ENCODE results near the gene CISD1.
A peak's percentile ranks its signal among the peaks of the same experiment; 100 is the strongest.

The CISD1 gene

DNA sequence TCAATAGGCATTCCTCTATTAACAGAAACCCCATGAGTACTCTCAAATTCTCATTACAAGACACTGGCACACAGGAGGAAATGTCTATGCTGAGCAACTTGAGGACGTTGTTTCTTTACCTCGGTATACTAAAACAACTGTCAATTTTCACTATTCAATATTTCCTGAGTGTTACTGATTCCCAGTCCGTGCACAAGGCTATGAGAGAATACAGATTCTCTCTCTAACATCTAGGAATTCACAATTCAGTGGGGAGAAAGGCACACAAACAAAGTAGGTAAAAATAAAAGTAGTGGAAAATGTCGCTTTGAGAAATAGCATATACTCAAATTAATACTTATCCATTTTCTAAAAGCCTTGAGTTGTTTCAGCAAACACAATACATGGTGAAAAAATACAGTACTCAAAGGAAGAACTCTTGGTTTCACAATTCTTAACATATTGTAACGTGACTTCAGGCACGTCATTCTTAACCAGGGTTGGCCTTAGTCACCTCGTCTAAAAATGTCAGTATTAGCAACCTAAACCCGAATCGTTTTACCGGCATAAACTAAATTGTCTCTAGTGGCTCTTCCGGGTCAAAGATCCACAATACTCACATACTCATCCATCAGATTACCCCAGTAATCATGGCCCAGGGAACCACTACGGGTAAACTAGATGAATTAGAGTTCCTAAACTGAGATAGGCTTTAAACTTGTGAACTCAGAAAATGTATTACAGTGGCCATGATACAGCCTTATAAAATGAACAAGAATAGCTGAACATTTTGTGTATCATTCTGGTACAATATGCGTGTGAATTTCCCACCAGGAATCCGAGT, 2.7 kb upstream of the CISD1 start:
- no peak for DNase-seq (ENCODE audit: low spot score)

DNA sequence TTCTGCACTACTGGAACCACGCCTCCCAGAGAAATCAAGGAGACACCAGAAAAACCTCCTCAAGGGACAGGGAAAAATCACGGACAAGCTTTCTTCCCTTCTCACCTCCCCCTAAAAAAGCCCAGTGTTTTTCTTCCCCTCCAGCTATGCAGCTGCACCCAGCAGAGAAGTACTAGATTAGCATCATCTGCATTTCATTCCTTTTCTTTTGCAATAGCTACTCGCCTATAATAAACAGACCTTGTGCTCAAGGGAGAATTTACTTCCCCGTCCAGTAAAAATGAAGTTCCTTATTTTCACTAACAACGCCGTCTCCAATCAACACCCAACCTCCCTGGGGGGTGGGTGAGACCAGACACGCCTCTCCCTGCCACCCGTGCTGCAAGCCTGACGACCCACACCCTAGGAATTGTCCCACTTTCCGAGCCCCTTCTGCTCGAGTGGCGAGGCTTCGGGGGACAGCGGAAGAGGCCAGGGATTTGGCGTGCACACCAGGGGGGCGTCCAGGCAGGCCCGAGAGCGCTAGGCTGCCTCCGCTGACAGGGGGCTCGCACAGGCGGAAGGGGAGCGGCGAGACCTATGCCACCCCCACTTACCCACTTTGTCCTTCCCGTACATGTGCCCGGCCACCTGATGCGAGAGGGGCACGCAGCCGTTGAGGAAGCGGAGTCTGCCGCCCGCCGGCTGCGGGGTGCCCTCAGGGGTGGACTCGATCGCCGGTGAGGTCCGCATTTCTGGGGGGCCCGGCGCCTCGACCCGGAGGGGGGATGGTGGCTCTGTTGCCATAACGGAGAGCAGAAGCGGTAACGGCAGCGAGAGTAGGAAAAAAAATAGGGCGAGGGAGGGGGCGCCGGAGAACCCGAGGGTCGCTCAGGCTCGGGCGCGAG, 1.9 kb upstream of the CISD1 start:
- peak; percentile 76 for DNase-seq (ENCODE audit: low spot score)

DNA sequence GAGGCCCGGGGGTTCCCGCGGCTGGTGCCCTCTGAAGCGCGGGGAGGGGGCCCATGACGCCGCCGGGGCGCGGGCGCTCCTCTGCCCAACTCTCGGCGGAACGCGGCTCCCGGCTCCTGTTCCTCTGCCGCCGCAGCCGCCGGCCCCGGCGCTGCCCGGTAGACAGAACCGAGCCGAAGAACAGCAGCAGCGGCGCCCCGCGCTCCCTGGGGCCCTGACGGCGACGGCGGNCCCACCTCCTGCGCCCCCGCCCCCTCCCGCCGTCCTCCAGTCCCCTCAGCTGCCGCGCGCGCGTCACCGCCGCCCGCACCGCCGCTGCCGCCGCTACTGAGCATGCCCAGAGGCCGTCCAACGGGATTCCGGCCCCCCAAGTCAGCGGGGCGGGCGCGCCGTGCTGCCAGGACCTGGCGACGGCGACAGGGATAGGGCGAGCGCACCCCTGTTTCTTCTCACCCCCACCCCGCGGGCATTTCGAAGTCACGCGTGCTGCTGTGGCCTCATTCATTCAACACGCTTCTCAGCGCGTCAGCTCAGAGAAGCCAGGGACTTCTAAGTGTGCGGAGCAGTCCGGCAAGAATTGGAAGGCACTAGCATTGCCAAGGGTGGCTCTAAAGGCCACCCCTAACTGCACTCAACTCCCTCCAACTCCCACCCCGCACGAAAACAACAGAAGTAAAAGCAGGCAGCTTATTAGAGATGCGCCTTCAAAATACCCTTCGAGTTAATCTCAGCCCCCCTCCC, 1.1 kb upstream of the CISD1 start, which contains the start of gene IPMK:
IPMK (minus strand) TSS at position 182 of the 741 bp plus-strand sequence. CDS start 283 bp downstream, outside the sequence.
- DNase-seq (ENCODE audit: low spot score), result peak; percentile 94

DNA sequence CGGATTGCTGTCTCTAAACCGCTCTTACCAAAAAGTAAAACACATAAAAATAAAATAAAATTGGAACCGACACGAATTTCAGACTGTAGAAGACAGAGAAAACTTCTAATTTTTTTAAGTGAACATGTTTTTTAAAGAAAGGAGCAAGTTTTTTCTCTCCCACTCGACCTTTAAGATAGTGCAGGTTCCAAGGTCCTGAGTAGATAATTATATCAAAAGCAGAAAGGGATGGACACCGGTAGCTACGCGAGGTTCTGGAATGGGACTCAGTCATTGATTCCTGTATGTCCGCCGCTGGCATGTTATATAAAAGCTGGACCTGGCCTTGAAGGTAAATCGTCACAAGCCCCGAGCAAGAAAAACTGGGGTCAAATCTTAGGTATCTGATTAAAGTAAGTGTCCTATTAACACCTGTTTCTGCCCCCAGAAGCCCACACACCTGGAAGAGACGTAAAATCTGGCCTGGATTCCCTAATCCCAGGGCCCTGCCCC, 462 bp upstream of the CISD1 start:
- DNase-seq (ENCODE audit: low spot score), result no peak

DNA sequence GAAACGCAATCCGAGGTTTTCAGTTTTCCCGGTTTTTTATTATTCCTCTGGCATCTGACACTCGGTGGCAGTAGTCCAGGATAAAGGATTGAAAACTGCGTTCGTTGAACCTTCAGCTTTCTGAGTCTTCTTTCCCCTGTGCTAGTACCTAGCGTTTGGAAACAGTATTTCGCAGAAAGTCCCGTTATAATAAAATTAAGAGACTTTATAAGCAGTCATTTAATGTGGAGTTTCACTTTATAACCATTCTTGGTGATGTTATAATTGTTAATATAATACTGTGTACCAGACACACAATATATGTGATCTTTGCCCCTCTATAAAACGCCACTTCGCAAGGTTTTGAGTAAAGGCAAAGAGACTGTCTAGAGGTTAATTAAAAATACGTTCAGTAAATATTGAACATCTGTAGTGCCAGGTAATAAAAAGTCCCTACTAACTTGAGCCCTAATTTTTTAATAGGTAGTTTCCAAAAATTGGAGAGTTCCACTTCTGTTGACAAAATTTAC, 874 bp downstream of the CISD1 start:
- no peak for DNase-seq (ENCODE audit: low spot score)

DNA sequence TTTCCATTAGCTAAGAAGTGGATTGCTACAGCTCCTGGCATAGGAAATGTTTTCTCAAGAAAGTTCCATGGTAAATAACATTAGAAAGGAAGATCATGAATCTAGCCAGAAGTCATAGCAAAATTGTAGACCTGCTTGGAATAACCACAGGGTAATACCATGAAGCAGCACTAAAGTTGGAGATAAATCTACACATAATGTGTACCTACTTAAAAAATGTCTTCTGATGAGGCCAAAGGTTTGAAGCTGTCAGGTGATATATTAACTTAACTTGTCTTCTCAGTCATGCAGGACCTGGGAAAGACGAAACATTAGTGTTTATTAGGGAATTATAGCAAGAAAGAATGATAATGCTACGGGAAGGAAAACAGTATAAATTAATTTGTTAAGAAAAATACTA, 6.3 kb downstream of the CISD1 start:
- DNase-seq (ENCODE audit: low spot score), result no peak

DNA sequence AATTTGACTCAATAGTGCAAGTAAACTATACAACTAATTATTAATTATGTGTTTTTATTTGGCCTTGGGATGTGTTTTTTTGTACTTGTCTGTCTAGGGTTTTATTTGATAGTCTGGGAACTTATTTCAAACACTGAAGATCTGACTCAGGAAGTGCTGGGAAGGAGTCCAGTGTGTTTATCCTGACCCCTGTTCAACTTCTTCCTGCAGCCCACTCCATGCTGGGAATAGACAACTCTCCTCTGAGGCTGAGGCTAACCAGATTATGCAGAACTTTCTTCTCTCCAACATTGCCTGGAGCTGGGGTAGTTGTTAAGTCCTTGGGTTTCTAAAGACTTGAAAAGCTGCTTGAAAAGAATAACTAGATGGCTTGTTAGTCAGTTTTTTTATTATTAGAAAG, 6.9 kb downstream of the CISD1 start:
- no peak for DNase-seq (ENCODE audit: low spot score)

DNA sequence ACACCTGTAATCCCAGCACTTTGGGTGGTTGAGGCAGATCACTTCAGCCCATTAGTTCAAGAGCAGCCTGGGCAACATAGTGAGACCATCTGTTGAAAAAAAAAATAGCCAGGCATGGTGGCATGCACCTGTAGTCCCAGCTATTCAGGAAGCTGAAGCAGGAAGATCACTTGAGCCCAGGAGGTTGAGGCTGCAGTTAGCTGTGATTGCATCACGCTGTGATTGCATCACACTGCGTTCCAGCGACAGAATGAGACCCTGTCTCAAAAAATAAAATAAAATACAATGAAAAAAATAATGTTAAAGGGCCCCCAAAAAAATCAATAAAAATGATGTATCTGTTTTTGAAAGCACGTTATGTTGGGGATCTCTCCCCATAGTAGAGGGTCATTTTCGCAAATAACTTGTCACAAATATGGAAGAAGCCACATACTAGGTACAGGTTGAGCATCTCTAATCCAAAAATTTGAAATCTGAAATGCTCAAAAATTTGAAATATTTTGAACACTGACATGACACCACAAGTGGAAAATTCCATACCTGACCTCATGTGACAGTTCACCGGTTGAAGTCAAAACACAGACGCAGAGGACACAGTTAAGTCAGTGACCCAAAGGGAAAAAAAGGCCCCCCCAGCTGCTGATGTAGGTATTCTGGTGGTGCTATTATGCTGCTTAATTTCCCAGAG, 9.5 kb downstream of the CISD1 start:
- no peak for DNase-seq (ENCODE audit: low spot score)

DNA sequence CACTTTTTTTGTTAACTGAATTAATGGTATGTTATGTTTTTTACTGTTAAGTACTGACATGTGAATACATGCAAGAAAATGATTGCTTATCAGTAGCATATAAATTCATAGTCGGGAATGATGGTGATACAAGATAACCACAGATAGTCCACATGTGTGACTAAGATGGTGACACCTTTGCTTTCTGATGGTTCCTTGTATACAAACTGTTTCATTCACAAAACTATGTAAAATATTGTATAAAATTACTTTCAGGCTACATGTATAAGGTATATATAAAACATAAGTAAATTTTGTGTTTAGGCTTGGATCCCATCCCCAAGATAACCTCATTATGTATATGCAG, 10.0 kb downstream of the CISD1 start:
- DNase-seq (ENCODE audit: low spot score), result no peak

DNA sequence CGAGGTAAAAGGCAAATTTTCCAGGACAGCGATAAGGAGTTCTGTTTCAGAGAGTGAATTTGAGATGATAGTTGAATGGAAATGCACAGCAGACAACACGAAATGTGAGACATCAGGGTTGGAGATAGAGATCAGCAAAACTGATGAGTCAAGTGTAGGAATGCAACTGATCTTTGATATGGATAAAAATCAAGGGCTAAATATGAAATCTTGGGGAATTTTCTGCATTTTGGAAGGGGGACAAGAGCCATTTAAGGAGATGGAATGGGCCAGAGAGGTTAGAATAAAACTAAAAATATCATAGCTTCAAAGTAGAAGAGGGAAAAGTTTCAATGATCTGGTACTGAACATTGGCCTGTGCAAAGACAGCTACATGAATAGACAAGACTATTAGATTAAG, 11.5 kb downstream of the CISD1 start:
- no peak for DNase-seq (ENCODE audit: low spot score)

DNA sequence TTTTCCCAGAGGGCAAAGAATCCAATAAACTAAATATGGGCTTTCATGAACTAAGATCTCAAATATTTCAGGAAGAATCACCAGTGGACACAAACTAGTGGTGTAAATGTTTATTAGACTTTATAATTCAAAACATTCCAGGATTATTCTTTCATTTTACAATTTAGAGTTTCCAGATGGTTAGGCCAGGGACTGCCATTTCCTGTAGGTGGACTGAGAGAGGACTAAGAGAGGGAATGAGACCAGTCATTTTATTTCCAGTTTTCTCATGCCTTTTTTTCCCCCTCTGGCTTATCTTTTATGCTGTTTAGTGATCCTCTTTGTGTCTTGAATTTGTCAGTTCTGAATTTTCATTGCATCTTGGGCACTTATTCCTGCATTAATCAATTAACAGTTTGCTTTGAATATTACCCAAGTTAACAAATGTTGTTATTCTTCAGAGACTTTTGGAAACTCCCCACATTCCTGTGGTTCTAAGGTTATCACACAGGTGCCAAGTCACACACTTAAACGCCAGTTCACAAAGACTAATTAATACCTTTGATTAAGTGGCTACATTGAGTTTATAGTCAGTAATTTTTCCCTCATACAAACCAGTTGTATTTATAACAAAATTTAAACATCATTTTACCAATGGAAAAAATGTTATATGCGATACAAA, 12.3 kb downstream of the CISD1 start:
- no peak for DNase-seq (ENCODE audit: low spot score)

DNA sequence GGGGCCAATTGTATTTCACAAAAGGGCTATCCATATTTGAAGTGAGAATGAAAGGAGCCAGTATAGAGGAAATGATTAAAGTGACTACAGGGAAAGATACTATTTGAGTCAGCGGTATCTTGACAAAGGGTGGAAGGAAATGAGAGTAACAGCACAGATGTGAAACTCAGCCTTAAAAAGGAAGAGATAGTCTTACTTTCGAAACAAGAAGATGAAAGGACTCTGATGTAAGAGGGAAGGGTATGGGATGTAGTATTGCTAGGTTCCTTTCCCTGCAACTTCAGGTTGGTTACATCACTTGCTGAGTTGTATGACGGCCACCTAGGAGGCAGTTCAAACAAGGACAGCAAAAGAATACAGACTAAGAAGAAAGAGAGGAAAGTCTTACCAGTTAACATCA, 13.7 kb downstream of the CISD1 start:
- DNase-seq (ENCODE audit: low spot score), result no peak

DNA sequence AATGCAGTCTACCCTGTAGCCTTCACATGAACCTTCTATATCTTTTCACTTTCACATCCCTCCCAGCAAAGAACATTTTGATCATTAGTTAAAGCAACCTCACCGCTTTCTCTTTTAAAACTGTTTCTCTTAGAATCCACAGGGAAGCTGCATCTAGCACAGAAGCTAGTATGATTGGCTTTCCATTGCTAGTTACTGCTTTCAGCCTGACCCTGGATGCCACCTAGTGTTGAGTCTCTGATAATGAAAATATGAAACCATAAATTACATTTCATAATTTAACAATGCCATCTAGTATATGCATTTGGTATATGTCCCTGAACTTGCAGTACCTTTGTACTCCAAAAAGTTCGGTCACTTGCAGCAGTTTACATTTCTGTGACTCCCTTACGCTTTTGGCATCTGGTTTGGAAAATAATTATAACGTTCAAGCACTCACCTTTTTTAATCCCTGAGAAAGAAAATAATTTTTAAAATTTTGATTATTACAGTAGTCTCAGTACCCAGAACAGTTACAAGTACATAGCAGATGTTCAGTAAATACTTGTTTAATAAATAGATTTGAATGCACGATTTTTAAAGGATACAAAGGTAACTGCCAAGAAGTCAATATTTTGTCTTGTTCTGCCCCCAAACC, 22.7 kb downstream of the CISD1 start:
- no peak for DNase-seq (ENCODE audit: low spot score)

DNA sequence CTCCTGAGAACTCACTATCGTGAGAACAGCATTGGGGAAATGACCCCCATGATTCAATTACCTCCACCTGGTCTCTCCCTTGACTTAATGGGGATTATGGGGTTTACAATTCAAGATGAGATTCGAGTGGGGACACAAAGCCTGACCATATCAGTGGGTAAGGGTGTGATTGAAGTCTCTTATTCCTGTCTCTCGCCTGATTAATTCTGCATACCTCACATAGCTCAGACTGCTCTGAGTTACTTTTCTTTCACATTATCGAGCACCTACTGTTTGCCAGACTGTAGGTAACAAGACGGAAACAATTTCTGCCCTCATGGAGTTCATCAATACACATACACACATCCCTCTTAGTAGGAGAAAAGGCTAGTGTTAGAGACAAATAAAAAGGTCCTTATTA, 25.0 kb downstream of the CISD1 start:
- no peak for DNase-seq (ENCODE audit: low spot score)

DNA sequence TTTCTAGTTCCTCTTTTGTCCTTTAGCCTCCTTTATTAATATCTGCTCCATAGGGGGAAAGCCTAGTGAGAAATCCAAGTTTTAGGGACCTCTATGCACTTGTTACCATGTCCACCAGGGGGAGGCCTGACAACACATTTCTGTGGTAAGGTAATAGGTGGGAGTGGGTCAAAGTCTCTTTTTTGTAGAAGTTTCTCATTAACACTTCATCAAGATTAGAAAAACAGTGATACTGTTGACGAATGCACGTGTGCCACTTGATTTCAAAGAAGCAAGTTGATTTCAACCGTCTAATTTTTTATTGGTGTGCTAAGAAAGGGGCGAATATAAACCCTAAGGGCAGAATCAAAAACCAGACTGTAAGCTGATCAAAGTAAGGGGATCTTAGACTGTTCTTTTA, 30.6 kb downstream of the CISD1 start:
- no peak for DNase-seq (ENCODE audit: low spot score)

DNA sequence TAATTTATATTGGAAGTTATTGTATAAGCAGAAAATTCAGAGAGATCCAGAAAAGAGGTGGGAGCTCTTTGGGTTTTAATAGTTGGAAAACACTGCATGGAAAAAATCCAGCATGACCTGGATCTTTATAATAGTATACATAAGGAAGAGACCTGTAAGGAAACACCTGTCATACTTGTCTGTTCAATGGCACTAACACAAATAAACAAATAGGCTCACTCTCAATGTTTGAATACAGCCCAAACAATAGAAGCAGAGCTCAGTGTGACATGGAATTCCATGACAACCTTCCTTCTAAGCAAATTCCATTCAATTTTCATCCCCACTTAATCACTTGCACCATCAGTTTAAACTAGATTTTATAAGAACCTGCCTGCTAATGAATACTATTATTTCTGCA, 31.7 kb downstream of the CISD1 start:
- DNase-seq (ENCODE audit: low spot score), result no peak

DNA sequence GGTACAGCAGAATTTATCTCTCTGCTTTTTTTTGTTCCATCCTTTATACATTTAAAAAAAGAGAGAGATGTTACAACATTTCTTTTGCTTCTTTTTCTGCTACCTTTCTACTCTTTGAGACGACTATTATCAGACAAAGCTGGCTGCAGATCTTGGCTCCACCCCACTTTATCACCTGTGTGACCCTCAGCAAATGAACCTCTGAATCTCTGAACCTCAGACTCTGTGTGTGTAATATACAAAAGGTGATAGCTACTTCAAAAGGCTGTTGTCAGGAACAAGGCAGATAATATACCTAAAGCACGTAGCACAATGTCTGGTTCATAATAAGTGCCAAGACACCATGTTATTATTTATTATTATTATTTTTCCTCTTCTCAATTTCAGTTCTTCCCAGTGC, 33.3 kb downstream of the CISD1 start:
- no peak for DNase-seq (ENCODE audit: low spot score)

DNA sequence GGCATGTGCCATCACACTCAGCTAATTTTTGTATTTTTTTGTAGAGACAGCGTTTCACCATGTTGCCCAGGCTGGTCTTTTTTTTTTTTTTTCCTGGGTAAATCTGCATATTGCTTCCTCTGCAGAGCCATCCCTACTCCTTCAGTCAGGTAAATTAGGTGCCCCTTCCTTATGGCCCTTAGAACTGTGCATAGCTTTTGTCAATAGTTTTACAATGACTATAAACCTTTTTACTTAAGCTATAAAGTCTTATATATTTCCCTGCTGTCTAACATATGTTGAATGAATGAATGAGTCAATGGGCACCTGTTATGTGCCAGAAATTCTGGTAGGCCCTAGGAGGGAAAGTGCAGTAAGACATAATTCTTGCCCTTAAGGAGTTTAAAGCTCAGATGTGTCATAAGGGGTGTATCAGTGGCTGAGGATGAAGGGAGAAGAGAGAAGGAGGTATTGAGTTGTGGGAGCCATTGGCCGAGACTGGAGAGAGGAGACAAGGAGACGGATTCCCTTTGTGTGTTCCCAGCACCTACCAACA, 35.2 kb downstream of the CISD1 start:
- DNase-seq (ENCODE audit: low spot score), result no peak

DNA sequence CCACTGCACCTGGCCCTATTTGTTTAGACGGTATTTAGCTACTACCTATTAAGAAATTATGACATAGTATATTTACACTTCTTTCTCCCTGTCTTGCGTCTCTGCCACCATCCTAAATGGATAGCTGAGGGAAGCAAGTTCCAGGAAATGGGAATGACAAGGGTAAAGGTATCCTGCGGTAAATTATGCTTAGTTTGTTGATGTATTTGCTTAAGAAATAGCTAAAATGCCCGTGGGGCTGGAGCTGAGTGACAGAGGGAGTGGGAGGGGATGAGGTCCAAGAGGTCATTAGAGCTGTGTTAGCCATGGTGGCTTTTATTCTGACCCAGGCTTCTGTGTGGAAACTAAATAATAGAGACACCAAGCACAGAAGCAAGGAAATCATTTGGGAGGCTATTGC, 36.9 kb downstream of the CISD1 start:
- DNase-seq (ENCODE audit: low spot score), result no peak

DNA sequence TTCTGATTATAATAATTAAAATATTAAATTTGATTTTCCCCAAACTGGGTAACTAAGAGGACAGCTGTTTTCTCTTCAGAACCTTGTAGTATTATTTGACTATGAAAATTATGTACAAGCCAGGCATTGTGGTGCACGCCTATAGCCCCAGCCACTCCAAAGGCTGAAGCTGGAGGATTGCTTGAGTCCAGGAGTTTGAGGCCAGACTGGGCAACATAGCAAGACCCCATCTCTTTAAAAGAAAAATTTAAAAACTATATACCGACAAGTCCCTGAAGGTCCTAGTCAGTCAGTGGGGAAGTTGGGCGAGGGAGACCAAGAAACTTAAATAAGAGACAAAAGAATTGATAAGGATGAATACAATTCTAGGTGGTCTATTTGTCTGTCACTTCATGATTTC, 38.7 kb downstream of the CISD1 start:
- no peak for DNase-seq (ENCODE audit: low spot score)
